ENCODE data around the gene SUN1.

DNA sequence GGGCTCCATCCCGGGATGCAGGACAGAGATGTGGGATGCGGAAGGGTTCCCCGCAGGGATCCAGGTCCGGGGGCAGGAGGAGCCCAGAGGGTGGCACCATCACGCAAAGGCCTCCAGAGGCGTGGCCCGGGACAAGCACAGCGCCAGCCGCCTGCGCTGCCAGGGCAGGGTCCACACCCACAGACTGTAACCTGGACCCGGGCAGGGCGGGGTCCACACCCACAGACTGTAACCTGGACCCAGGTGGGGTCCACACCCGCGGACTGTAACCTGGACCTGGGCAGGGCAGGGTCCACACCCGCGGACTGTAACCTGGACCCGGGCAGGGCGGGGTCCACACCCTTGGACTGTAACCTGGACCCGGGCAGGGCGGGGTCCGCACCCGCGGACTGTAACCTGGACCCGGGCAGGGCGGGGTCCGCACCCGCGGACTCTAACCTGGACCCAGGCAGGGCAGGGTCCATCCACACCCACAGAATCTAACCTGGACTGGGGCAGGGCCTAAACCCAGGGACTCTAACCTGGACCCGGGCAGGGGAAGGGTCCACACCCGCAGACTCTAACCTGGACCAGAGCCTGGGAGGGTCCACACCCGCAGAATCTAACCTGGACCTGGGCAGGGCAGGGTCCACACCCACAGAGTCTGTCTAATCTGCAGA is 37.5 kb upstream of the SUN1 start:
- no peak for TF ChIP-seq ZNF670 (tag by site-specific recombination; IDR thresholded peaks at IDR 0.05; ENCODE audit: low read depth)
- no peak for TF ChIP-seq CTCF (tag by site-specific recombination; IDR thresholded peaks at IDR 0.05)
- TF ChIP-seq ZSCAN5A (tag by site-specific recombination; IDR thresholded peaks at IDR 0.05), result no peak
- no peak for TF ChIP-seq SCRT1 (tag by site-specific recombination; IDR thresholded peaks at IDR 0.05; ENCODE audit: borderline replicate concordance)
- TF ChIP-seq TCF7L2 (IDR thresholded peaks at IDR 0.05; ENCODE audit: borderline replicate concordance, low read depth, low read length), result no peak
- no peak for TF ChIP-seq ZNF155 (tag by site-specific recombination; IDR thresholded peaks at IDR 0.05)
- TF ChIP-seq ZBTB17 (tag by site-specific recombination; IDR thresholded peaks at IDR 0.05), result no peak
- TF ChIP-seq ZBTB7A (tag by site-specific recombination; IDR thresholded peaks at IDR 0.05; ENCODE audit: low read depth), result no peak
- TF ChIP-seq ZNF37A (tag by site-specific recombination; IDR thresholded peaks at IDR 0.05), result no peak
- no peak for TF ChIP-seq ZBTB1 (tag by site-specific recombination; IDR thresholded peaks at IDR 0.05)
- TF ChIP-seq ZNF26 (tag by site-specific recombination; IDR thresholded peaks at IDR 0.05), result no peak
- no peak for TF ChIP-seq ZBTB8A (tag by site-specific recombination; IDR thresholded peaks at IDR 0.05)
- TF ChIP-seq, protein P1, sequence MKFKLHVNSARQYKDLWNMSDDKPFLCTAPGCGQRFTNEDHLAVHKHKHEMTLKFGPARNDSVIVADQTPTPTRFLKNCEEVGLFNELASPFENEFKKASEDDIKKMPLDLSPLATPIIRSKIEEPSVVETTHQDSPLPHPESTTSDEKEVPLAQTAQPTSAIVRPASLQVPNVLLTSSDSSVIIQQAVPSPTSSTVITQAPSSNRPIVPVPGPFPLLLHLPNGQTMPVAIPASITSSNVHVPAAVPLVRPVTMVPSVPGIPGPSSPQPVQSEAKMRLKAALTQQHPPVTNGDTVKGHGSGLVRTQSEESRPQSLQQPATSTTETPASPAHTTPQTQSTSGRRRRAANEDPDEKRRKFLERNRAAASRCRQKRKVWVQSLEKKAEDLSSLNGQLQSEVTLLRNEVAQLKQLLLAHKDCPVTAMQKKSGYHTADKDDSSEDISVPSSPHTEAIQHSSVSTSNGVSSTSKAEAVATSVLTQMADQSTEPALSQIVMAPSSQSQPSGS (tag by site-specific recombination; IDR thresholded peaks at IDR 0.05; ENCODE audit: low read depth), result no peak

Measured in HEK293 (cell line).